Endothelial cell of umbilical vein (primary cell): Measurements from ENCODE around the gene STMN1.

Source experiments
- CTCF ChIP-seq, 2 donors: IDR thresholded peaks; 1 replicate in 1 of 2; 2 replicates in 1 of 2; pipeline ENCODE4 v1.5.1; 2011; ENCODE audit warnings: low read length in 2 of 2, mild to moderate bottlenecking in 2 of 2, moderate library complexity in 2 of 2, control low read depth in 1 of 2, inconsistent platforms in 1 of 2, low read depth in 1 of 2; ENCODE audit not compliant: insufficient read depth in 1 of 2; ENCODE audit errors: extremely low read depth in 1 of 2
- POLR2A ChIP-seq: IDR thresholded peaks from 2 replicates; pipeline ENCODE4 v1.6.1; 2012; ENCODE audit warnings: low read depth, mild to moderate bottlenecking, control low read depth, low read length

- TF ChIP-seq CTCF (IDR thresholded peaks at IDR 0.05; ENCODE audit: extremely low read depth in 1 of 2, insufficient read depth in 1 of 2, low read depth in 1 of 2, low read length in 2 of 2) (no peak), POLR2A (no peak)
These were observed 38.8 kb downstream of the STMN1 start for GRCh38 chr1:25867210-25867991.
